ENCODE measurements around the gene CFAP43. TPM values are rescaled to one million over a fixed set of nuclear protein-coding genes. Genes with fewer than 3 reads are reported as not detected.

The CFAP43 gene
- total RNA-seq, 1 experiment from 2014 or later: 0.44 TPM

GRCh38 chr10:104084482-104085142, 147.6 kb downstream of the CFAP43 start:
- Histone ChIP-seq H3F3A (ENCODE audit: low read length, unreplicated experiment) (no peaks in the 10 kb centered on the region), H2AFZ (ENCODE audit: low read length) (no peak overlapping the region), H3K27me3 (ENCODE audit: low read length) (no peaks in the 10 kb centered on the region), H3K36me3 (ENCODE audit: low read depth, low read length) (no peaks in the 10 kb centered on the region; the same call in 1 of the 2 replicates), H3K9me2 (replicated peaks; ENCODE audit: low read length) (no peaks in the 10 kb centered on the region), H3K4me1 (ENCODE audit: insufficient read depth, low read length) (peaks cover 15% of the 10 kb centered on the region), H3K4me3 (ENCODE audit: low read length) (no peak overlapping the region), H3K27ac (ENCODE audit: low read length) (no peak overlapping the region), H3K9me3 (ENCODE audit: low read length) (no peaks in the 10 kb centered on the region), H3K4me2 (ENCODE audit: low read length) (peak overlapping the region; percentile 63; the same call in 1 of the 2 replicates), H3K79me2 (ENCODE audit: low read length) (no peaks in the 10 kb centered on the region), H3K9ac (ENCODE audit: low read length) (no peak overlapping the region), H4K20me1 (ENCODE audit: low read length) (no peaks in the 10 kb centered on the region)
- intact Hi-C loops (cut with micrococcal nuclease): loop anchor here (5.0 kb wide), 1 partner anchor 38 kb away; the partner anchor contains the start of gene SFR1
- ChIA-PET CTCF (no interaction called here), POLR2A (ENCODE audit: unreplicated experiment) (no interaction called here)
- ATAC-seq (no peak), DNase-seq (no peak)
- BruUV-seq (replicated peaks): no TSS peak
- TF ChIP-seq EZH2phosphoT487 (IDR thresholded peaks at IDR 0.05; ENCODE audit: borderline replicate concordance, low read length) (no peak), EZH2 (IDR thresholded peaks at IDR 0.05; ENCODE audit: low read length, unreplicated experiment) (no peak)
- TF ChIP-seq, protein P1, sequence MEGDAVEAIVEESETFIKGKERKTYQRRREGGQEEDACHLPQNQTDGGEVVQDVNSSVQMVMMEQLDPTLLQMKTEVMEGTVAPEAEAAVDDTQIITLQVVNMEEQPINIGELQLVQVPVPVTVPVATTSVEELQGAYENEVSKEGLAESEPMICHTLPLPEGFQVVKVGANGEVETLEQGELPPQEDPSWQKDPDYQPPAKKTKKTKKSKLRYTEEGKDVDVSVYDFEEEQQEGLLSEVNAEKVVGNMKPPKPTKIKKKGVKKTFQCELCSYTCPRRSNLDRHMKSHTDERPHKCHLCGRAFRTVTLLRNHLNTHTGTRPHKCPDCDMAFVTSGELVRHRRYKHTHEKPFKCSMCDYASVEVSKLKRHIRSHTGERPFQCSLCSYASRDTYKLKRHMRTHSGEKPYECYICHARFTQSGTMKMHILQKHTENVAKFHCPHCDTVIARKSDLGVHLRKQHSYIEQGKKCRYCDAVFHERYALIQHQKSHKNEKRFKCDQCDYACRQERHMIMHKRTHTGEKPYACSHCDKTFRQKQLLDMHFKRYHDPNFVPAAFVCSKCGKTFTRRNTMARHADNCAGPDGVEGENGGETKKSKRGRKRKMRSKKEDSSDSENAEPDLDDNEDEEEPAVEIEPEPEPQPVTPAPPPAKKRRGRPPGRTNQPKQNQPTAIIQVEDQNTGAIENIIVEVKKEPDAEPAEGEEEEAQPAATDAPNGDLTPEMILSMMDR (conservative IDR thresholded peaks at IDR 0.05; ENCODE audit: low read depth, low read length): no peak

GRCh38 chr10:104081998-104082397, 150.2 kb downstream of the CFAP43 start:
- no peak overlapping the region for H3K4me2 ChIP-seq (ENCODE audit: low read length)
- H3K27ac ChIP-seq (ENCODE audit: low read length): no peak overlapping the region
- H3K4me1 ChIP-seq (ENCODE audit: insufficient read depth, low read length): peaks cover 22% of the 10 kb centered on the region
- H3K4me3 ChIP-seq (ENCODE audit: low read length): no peak overlapping the region
- H3K9me3 ChIP-seq (ENCODE audit: low read length): no peaks in the 10 kb centered on the region
- H3K9me2 ChIP-seq (replicated peaks; ENCODE audit: low read length): no peaks in the 10 kb centered on the region
- no peak overlapping the region for H3K9ac ChIP-seq (ENCODE audit: low read length)
- no peak for TF ChIP-seq EZH2 (IDR thresholded peaks at IDR 0.05; ENCODE audit: low read length, unreplicated experiment)
- TF ChIP-seq EZH2phosphoT487 (IDR thresholded peaks at IDR 0.05; ENCODE audit: borderline replicate concordance, low read length): no peak
- TF ChIP-seq, protein P1 (conservative IDR thresholded peaks at IDR 0.05; ENCODE audit: low read depth, low read length): no peak
- POLR2A ChIA-PET (ENCODE audit: unreplicated experiment): no interaction called here
- no peaks in the 10 kb centered on the region for H3F3A ChIP-seq (ENCODE audit: low read length, unreplicated experiment)
- H4K20me1 ChIP-seq (ENCODE audit: low read length): no peaks in the 10 kb centered on the region
- no peak overlapping the region for H2AFZ ChIP-seq (ENCODE audit: low read length)
- no peaks in the 10 kb centered on the region for H3K27me3 ChIP-seq (ENCODE audit: low read length)
- no peaks in the 10 kb centered on the region for H3K79me2 ChIP-seq (ENCODE audit: low read length)
- ATAC-seq (no peak), DNase-seq (no peak)
- CTCF ChIA-PET: no interaction called here
- intact Hi-C loops (cut with micrococcal nuclease): loop anchor here (5.0 kb wide), 1 partner anchor 40 kb away; the partner anchor contains the start of gene SFR1
- H3K36me3 ChIP-seq (ENCODE audit: low read depth, low read length): no peaks in the 10 kb centered on the region; the same call in 1 of the 2 replicates
- no TSS peak for BruUV-seq (replicated peaks)

DNA sequence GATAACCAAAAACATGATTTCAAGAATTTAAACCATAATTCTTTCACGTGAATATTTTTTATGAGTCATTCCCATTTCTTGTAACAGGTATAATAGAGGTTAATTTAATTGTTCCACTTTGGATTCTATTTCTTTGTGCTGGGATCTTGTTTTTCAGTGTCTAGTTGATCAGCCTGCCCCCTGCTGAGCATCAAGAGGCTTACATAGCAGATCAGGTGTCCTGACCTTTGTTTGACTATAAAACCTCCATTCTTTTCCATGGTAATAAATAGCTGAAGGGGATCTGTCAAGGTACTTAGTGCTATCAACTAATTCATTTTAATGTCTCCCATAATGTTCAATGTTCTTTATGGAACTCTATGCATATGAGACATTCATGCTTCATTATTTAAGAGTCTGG, 151.4 kb downstream of the CFAP43 start:
- BruUV-seq (replicated peaks): no TSS peak
- Histone ChIP-seq H3K4me2 (ENCODE audit: low read length) (no peak overlapping the region), H3K4me3 (ENCODE audit: low read length) (no peak overlapping the region), H3F3A (ENCODE audit: low read length, unreplicated experiment) (no peaks in the 10 kb centered on the region), H3K9me3 (ENCODE audit: low read length) (no peaks in the 10 kb centered on the region), H3K27me3 (ENCODE audit: low read length) (no peaks in the 10 kb centered on the region), H2AFZ (ENCODE audit: low read length) (no peak overlapping the region), H4K20me1 (ENCODE audit: low read length) (no peaks in the 10 kb centered on the region), H3K9ac (ENCODE audit: low read length) (no peak overlapping the region), H3K36me3 (ENCODE audit: low read depth, low read length) (no peaks in the 10 kb centered on the region; the same call in 1 of the 2 replicates), H3K79me2 (ENCODE audit: low read length) (no peaks in the 10 kb centered on the region), H3K4me1 (ENCODE audit: insufficient read depth, low read length) (peaks cover 16% of the 10 kb centered on the region), H3K9me2 (replicated peaks; ENCODE audit: low read length) (no peaks in the 10 kb centered on the region), H3K27ac (ENCODE audit: low read length) (no peak overlapping the region)
- ChIA-PET POLR2A (ENCODE audit: unreplicated experiment) (interaction anchor here (0.6 kb wide), 1 partner anchor 994 kb away, joined by 14 read pairs; no protein-coding TSS in a partner anchor), CTCF (interaction anchor here (0.6 kb wide), 2 partner anchors 32 to 40 kb away, joined by 3 read pairs; no protein-coding TSS in a partner anchor)
- ATAC-seq (no peak), DNase-seq (peak; percentile 38)
- TF ChIP-seq EZH2 (IDR thresholded peaks at IDR 0.05; ENCODE audit: low read length, unreplicated experiment): no peak
- TF ChIP-seq, protein P1 (conservative IDR thresholded peaks at IDR 0.05; ENCODE audit: low read depth, low read length): peak; percentile 67
- intact Hi-C loops (cut with micrococcal nuclease): loop anchor here (5.0 kb wide), 1 partner anchor 42 kb away; the partner anchor contains the start of gene SFR1

Measured in PC-3 (cell line).